Left cardiac atrium (tissue), 4 donors: ENCODE measurements around the gene MACROD2. TPM values are rescaled to one million over a fixed set of nuclear protein-coding genes. Genes with fewer than 3 reads are reported as not detected.
A peak's percentile ranks its signal among the peaks of the same experiment; 100 is the strongest.
"Not testable (repeated sequence)": the region's sequence is repeated elsewhere in the genome, so short reads cannot be mapped to it uniquely, and the experiment has no call there.

Source experiments
- ATAC-seq, 2 donors: fragments of 200-7000 bp; cut with Tn5 transposase; one replicate each; pipeline ENCODE4 v1.9.1; 2020; ENCODE audit warnings: mild to moderate bottlenecking in 2 of 2, moderate library complexity in 2 of 2
- DNase-seq: peaks from one replicate; pipeline ENCODE4 v3.0.0-alpha.2; 2020
- intact Hi-C, 2 donors: fragments of 100-400 bp; cut with DNase I; formaldehyde crosslinking; loops; one replicate each; pipeline versions ENCODE4 v1.14.1 to v1.15.1; 2022 to 2023
- total RNA-seq, 2 donors: library from RNA; stranded (reverse); fragmentation: NEBNext Ultra II Directional; extraction: Animal tissue kit (Norgen Biotek cat#: 25700); gene quantifications; one replicate each; pipeline ENCODE4 v1.2.1, GENCODE V29; 2021
- donor health status: DM: no; HTN: yes; CAD: no.
- donor health status: DM: no; HTN: yes; CAD: no; lungs with severe emphysema.
- donor health status: DM: yes; HTN: yes; CAD: no.
- donor health status: Dilated cardiomyopathy.

Gene MACROD2
- total RNA-seq, 2 donors from 2014 or later: 1.3 to 2.6 TPM

DNA sequence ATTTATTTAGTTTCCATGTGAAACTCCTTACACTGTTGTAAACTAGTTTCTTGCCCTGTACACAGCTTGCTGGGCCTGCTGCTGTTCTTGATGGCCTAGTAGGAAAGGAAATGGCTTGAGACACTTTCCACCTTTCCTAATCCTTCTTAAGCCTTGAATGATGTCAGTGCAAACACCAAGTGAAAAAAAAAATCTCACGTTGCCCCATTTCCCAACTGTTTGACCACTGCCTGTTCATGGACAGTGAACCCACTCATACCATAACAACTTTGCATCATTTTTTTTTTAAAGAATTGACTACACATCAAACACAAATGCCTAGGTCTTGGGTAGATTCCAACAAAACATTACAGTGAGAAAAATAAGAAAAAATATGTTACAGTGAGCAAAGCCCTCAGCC, 995.7 kb downstream of the MACROD2 start:
- ATAC-seq (no peak), DNase-seq (no peak)
- intact Hi-C loops: no loop called here

DNA sequence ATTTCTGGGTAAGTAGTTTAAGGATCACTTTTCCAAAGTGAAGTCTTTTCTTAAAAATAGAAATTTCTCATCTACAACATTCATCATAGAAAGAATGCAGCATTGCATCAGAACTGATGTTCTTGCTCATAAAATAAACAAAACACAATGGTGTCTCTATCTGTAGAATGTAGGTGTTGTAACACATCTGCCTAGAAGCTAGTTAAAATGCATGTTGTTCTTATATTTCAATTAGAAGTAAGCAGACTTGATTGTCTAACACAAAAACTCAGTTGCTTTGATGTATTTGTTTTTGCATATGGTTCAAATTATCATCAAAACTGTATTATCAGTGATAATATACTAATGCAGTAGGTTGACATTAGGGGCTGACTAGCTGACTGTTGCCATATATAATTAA, 996.8 kb downstream of the MACROD2 start:
- DNase-seq (no peak), ATAC-seq (peak in 1 of 2 donors; percentile 72)
- intact Hi-C loops: no loop called here

DNA sequence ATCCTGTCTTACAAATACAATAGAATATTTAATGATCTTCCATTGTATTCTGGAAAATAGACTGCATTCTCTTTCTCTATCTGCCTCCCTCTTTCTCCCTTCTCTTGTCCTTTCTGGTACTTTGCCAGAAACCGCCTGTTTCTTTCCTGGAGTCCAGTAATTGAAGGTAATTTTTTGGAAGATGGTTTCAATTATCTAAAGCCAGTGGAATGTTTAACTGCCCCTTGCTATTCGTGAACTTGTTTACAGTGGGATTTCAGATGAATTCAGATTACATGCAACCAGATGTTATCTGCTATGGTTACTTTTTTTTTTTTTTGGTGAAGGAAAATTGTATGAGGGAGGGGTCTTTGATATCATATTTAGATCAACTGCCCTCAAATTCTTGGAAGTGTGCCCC, 997.6 kb downstream of the MACROD2 start:
- intact Hi-C loops: no loop called here
- no peak for ATAC-seq

DNA sequence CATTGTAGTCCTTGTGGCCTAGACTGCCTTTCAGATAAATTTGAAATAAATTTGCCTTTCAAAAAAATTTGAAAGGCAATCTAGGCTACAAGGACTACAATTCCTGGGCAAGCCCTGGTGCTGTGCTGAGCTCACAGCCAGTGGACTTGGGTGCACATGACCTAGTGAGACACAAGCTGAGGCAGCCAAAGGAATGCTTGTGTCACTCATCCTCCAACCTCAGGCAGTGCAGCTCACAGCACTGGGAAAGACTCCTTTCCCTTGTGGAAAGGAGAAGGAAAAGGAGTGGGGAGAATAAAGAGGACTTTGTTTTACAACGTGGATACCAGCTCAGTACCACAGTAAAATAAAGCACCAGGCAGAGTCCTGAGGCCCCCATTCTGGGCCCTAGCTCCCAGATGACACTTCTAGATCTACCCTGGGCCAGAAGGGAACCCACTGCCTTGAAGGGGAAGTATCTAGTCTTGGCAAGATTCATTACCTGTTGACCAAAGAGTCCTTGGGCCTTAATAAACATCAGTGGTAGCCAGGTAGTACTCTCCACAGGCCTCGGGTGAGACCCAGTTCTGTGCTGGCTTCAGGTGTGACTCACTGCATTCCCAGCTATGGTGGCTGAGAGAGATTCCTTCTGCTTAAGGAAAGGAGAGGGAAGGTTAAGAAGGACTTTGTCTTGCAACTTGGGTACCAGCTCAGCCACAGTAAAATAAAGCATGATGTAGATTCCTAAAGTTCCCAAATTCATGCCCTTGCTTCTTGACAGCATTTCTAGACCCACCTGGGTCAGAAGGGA, 1001.8 kb downstream of the MACROD2 start:
- no peak for DNase-seq
- ATAC-seq: no peak
- intact Hi-C loops: no loop called here

More for the DNA sequence above, 997.6 kb downstream of the MACROD2 start:
- no peak for DNase-seq

DNA sequence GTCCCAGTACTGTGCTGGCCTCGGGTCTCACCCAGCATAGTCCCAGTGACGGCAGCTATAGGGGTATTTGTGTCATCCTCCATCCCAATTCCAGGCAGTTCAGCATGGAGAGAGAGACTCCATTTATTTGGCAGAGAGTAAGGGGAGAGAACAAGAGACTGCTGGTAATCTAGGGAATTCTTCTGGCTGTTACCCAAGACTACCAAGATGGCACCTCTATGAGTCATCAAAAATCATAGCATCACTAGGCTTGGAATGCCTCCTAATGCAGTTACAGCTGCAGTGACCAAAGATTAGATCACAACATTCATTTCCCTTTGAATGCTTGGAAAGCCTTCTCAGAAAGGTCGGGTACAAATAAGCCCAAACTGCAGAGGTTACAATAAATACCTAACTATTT, 1002.5 kb downstream of the MACROD2 start:
- DNase-seq (no peak), ATAC-seq (no peak)
- intact Hi-C loops: no loop called here

DNA sequence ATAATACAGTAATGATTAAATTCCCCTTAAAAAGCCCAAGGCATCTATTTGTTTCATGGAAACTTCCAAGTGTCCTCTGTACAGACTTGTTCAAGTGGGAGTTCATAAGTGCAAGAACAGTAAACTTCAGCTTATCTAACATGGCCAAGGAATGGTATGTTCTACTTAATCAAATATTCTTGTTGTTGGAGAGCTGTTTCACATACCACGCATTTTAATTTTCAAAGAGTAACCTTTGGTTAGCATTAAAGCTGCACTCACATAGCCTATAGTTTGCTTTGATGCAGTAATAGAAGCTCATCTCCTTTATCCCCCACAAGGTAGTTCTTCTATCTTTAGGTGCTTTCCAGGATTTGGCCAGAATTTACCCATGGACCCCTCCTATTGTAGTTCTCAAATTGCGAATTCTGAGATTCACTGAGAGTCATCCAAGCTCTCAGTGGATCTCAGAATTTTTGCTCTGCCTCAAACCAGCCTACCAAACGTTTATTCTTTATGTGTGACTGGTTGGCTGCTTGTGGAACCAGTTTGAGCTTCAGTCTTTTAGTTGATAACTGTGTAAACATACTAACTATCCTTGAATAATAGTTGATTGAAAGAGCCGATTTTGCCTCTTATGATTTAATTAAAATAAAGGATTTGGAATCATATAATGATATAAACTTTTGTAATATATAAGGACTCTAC, 1010.1 kb downstream of the MACROD2 start:
- ATAC-seq: peak in 1 of 2 donors; percentile 72

DNA sequence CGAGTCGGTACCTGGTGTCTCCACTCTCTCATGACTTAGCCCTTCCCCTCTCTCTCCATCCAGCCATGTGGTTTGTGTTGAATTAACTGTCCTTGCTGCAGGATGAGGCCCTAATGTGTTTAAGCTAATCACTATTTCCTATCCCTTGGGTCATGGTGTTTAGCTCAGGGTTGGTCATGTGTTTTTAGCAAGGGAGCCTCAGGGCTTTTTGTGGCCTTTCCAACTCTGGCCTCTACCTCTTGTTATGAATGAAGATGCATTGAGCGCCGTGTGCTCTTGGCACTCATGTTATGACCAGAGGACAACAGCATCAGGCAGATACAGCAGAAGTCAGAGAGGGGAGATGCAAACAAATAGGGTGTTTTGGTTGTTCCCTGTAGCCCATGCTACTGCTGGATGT, 1016.3 kb downstream of the MACROD2 start:
- intact Hi-C loops: no loop called here
- no peak for DNase-seq

More for the DNA sequence above, 1010.1 kb downstream of the MACROD2 start:
- intact Hi-C loops: no loop called here
- DNase-seq: no peak

DNA sequence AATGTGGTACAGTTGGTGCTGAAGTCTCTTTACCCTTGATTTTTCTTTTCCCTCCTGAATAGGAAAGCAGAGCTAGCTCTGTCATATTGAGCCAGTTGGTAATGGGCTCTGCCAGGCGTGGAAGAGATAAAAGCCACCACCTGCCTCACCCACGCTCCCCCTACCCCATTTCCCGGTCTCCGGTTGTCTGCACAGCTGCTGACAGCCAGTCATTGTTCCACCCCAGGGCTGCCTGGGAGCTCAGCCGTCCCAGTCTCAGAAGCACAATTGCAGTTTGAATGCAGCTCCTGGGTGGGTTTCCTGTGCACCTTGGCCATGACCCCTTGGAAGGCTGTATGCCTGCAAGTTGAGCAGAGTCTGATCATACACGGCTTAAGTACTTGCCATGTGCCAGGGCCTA, 1017.2 kb downstream of the MACROD2 start:
- DNase-seq: no peak
- intact Hi-C loops: no loop called here
- no peak for ATAC-seq

More for the DNA sequence above, 1016.3 kb downstream of the MACROD2 start:
- ATAC-seq: no peak

DNA sequence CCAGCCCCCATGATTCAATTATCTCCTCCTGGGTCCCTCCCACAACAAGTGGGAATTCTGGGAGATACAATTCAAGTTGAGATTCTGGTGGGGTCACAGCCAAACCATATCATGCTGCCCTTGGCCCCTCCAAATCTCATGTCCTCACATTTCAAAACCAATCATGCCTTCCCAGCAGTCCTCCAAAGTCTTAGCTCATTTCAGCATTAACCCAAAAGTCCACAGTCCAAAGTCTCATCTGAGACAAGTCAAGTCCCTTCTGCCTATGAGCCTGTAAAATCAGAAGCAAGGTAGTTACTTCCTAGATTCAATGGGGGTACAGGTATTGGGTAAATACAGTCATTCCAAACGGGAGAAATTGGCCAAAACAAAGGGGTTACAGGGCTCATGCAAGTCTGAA, 1021.6 kb downstream of the MACROD2 start:
- DNase-seq, intact Hi-C loops, ATAC-seq: not testable (repeated sequence)

DNA sequence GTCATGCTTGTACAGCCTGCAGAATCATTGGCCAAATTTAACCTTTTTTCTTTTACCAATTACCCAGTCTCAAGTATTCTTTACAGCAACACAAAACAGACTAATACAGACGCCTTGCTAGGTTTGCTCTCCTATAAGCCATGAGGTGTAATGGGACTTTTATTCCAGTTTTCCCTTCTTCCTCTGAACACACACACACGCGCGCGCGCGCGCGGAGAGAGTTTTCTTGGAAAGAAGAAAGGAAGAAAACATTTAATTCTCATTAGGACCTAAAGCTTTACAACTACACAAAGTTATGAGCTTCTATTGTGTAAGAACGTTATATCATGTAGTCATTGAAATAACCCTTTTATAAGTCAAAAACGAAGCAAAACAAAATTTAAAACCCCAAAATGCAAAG, 1023.6 kb downstream of the MACROD2 start:
- intact Hi-C loops: no loop called here
- no peak for DNase-seq
- no peak for ATAC-seq

DNA sequence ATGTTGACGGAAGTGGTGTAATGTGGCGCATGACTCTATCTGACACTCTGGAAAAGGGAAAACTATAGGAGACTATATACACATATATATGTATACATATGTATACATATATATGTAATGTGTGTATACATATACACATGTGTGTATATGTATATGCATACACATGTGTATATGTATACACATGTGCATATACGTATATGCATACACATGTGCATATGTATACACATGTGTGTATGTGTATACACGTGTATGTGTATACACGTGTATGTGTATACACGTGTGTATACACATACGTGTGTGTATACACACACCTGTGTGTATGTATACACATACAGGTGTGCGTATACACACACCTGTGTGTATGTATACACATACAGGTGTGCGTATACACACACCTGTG, 1025.5 kb downstream of the MACROD2 start:
- intact Hi-C loops: no loop called here
- ATAC-seq: no peak

DNA sequence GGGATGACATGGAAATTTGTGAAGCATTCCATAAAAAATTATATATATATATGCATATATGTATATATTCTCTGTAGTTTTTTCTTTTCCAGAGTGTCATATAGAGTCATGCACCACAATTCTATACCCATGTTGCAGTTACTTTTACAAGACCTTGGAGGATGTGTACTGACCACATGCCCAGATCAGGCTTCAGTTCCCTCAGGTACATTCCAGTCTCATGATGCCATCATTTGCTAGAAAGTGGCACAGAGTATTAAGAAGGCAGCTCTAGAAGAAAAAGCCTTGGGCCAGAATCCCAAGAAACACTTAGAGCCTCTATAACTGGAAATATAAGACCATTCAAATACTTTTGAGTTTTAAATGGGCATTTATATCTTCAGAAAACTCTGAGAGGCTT, 1027.6 kb downstream of the MACROD2 start:
- no peak for ATAC-seq
- DNase-seq: no peak
- intact Hi-C loops: no loop called here

More for the DNA sequence above, 1025.5 kb downstream of the MACROD2 start:
- DNase-seq: no peak

DNA sequence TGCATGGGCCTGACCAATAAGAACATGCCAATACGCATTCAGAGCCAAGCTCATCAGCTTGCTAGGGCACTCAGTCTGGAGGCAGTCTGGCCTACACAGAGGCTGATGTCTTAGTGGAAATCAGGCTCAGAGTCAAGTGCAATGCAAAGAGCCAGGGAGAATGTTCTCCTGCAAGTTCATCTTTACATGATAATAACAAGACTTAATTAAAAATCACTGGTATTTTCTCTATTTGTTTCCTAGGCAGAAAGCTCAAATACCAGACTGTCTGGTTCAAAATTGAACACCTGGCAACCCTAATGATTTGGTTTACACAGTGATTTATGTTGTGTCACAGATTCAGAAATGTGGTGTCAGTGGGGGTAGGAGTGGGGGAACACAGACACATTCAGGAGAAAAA, 1031.4 kb downstream of the MACROD2 start:
- ATAC-seq (no peak), DNase-seq (no peak)
- intact Hi-C loops: no loop called here

DNA sequence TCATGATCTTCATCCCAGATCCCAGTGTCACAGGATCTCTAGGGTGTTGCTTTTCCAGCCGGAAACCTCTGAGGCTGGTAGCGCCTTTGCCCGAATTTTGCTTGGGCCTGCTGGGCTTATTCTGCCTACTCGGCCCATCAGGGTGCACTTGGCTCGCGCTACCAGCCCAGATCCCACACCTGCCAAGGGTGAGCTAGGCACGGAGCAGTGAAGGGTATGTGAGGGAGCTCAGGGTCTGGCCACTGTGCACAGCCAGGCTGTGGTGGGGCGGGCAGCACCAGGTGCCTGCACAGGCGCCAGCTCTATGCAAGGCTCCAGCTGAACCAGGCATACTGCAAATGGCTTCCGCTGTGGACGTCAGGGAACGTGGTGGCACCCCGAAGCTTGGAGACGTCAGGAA, 1035.5 kb downstream of the MACROD2 start:
- DNase-seq (no peak), ATAC-seq (no peak)
- intact Hi-C loops: no loop called here

DNA sequence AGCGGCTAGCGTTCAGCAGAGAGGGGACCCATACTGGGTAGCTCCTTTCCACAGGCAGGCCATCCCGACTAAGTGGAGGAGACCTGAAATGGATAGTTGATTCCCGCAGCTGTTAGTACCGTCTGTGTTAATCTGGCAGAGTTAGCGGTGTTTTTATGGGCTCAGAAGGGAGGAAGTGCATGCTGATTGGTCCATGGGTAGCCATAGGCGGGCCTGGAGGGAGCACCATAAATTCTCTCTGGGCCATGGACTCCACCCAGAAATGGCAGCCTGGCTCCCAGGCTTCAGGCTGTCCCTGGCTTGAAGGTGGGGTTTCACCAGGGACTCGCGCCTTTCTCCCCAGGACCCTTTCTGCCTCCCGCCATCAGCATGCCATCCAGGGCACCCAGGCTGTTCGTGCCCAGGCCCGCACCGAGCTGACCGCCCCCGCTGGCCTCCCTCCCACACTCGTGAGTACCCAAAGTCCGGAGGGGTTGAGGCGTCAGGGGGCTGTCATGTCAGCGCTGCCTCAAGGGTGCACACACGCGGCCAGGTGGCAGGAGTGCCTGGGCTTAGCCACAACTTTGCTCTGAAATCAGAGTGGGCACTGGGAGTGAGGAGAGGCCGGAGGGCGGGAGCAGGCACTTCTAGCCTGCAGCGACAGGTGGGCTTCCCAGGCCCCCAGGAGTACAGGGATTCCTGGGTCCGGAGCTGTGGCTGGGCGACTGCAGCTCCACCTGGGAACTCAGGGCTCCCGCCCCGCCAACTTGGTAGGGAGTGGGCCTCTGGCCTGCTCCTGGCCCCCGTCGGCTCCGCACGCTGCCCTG, 1036.4 kb downstream of the MACROD2 start:
- ATAC-seq (no peak), DNase-seq (no peak)
- intact Hi-C loops: no loop called here

DNA sequence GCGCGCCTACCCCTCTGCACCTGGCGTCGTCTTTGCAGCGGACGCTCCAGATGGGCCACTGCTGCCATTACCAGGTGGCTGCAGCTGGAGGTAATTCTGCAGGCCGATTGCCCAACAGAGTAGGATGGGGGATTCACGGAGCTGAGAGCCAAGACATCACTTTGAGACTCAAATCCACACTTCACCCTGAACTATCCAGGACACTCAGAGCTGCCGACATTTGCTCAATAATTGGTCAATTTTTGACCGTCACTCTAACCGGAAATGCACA, 1037.0 kb downstream of the MACROD2 start:
- DNase-seq (no peak), ATAC-seq (no peak)
- intact Hi-C loops: no loop called here

DNA sequence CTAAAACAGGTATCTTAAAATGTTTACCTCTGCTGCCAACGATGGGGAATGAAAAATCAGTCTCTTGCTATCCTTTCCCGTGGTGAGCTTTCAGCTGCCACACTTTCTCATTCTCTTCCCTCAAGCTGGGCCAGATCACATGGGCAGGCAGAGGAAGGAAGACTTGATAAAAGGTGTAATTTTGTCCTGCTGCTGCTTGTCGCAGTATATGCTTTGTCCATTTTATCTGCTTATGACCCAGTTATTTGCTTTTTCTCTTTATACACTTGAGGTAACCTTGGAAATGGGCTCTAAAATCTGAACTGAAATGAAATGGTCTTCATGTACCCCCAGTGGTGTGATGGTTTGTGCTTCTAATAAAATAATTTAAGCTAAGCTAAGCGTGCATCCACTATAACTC, 1038.0 kb downstream of the MACROD2 start:
- ATAC-seq (no peak), DNase-seq (no peak)
- intact Hi-C loops: no loop called here

DNA sequence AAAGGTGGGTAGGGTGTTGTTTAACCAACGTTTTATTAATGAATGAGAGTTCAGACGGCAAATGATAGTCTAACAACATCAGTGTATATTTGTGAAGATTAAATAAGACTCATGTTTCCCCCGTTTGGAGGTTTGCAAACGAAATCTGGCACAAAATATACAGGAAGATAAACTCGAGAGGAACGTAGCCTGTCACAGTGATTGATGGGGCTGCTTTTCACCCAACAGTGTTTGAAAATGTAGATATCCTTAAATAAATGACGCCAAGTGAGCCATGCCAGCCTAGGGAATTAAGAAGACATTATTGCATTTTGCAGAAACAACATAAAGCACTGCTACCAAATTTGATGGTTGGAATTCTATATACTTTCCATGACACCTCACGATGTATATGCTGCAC, 1038.6 kb downstream of the MACROD2 start:
- ATAC-seq (peak in 1 of 2 donors; percentile 48), DNase-seq (no peak)
- intact Hi-C loops: no loop called here

DNA sequence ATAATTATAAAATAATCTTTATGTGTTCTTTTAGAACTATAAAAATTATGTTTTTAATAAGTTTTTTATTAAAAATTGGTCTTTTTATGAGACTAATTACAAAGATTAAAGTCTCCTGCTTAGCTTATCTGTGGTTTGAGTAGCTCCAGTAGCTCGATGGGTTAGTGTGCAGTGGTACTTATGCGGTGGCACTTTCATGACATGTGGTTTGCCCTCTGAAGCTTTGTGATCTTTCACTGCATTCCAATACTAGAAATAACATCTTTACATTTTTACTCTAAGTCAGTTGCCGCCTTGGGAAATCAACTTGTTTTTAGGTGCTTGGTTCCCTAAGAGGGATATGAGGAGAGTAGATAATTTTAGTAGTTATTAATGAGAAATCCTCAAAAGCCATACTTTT, 1041.6 kb downstream of the MACROD2 start:
- DNase-seq: no peak
- intact Hi-C loops: no loop called here
- ATAC-seq: no peak

DNA sequence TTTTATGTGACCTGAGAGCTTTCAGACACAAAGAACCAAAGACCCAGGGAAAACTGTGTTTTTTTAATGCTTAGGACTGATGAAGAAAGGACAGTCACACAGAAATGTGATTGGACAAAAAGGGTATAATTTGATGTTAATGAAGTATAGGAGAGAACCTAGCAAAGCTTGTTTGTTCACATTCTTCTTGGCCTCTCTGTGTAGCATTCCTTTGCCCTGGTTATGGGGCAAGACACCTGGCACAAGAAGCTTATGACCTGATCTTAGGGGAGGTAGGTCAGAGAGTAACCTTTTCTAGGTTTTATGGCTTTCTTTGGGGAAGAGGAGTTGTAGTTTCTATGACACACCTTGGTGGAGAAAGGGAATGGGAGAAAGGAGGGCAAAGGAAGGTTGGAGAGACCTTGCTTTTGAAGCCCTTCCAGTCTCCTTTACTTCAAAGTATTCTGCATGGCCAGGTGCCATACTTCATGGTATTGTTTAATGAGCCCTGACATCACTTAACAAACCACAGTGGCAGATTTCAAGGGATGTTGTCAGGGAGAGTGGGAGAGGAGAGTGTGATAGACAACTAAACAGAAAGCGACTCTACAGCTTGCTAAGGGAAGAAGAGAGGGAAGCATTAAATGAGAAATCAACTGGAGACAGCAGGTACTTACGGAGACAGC, 1043.9 kb downstream of the MACROD2 start:
- ATAC-seq (no peak), DNase-seq (no peak)
- intact Hi-C loops: no loop called here
